GM12878 (cell line): ENCODE results near the gene ADGRV1. TPM values are rescaled to one million over a fixed set of nuclear protein-coding genes. Genes with fewer than 3 reads are reported as not detected.

Source experiments
- ATAC-seq: fragments of 200-7000 bp; cut with Tn5 transposase; 3 replicates; pipeline ENCODE4 v1.9.1; 2020; ENCODE audit warnings: mild to moderate bottlenecking, moderate library complexity
- BruUV-seq: library from RNA; stranded (reverse); fragments of 400-500 nt; replicated peaks from 2 replicates; lab custom pipeline; 2021; lab: Mats Ljungman, UMichigan
- CTCF ChIA-PET: fragments of 300-600 bp; sonication (Branson Sonifier 250); formaldehyde crosslinking; extraction: SDS; loops from one replicate; lab custom pipeline; 2021; ENCODE audit warnings: inconsistent platforms; lab: Yijun Ruan, JAX
- POLR2A ChIA-PET: fragments of 350-600 bp; formaldehyde crosslinking; extraction: SDS; loops from one replicate; lab custom pipeline; 2021; ENCODE audit warnings: inconsistent platforms; lab: Charles Lee
- RAD21 ChIA-PET: fragments of 300-600 bp; sonication (Branson Sonifier 250); formaldehyde crosslinking; loops from one replicate; lab custom pipeline; 2023; ENCODE audit warnings: antibody characterized with exemption; ENCODE audit not compliant: unreplicated experiment; lab: Charles Lee
- SMC1A ChIA-PET: fragments of 300-600 bp; sonication (Branson Sonifier 250); formaldehyde crosslinking; loops from one replicate; lab custom pipeline; 2023; ENCODE audit not compliant: unreplicated experiment, uncharacterized antibody; lab: Charles Lee
- DNase-seq: peaks from one replicate; pipeline ENCODE4 v3.0.0-alpha.2; 2011; ENCODE audit warnings: low read depth, low spot score
- FAIRE-seq: peaks from 3 replicates; lab custom pipeline; 2011; peaks lifted over from hg19 to GRCh38; lab: Jason Lieb, UNC
- H2AFZ ChIP-seq: 2 replicates; pipeline ENCODE4 v1.6.0; 2011; ENCODE audit warnings: low read depth, low read length, control low read depth; ENCODE audit not compliant: control insufficient read depth
- H3K27ac ChIP-seq: 2 replicates; pipeline ENCODE4 v1.5.1; 2011; ENCODE audit warnings: control low read depth; ENCODE audit not compliant: control insufficient read depth, insufficient read depth
- H3K27me3 ChIP-seq, 2 experiments: replicated peaks in 1 of 2; 2 replicates each; pipeline versions ENCODE4 v1.6.0 to v1.6.1; 2011; ENCODE audit warnings: low read length in 1 of 2; ENCODE audit not compliant: control insufficient read depth in 2 of 2, insufficient read depth in 2 of 2
- H3K36me3 ChIP-seq, 2 experiments: 2 replicates each; pipeline ENCODE4 v1.5.1; 2011; ENCODE audit warnings: low read length in 1 of 2; ENCODE audit not compliant: control insufficient read depth in 2 of 2, insufficient read depth in 2 of 2
- H3K4me1 ChIP-seq: 2 replicates; pipeline ENCODE4 v1.6.1; 2011; ENCODE audit warnings: mild to moderate bottlenecking, low read length, moderate library complexity, mixed read lengths; ENCODE audit not compliant: control insufficient read depth, insufficient read depth
- H3K4me2 ChIP-seq: 2 replicates; pipeline ENCODE4 v1.6.0; 2011; ENCODE audit warnings: control low read depth; ENCODE audit not compliant: control insufficient read depth, insufficient read depth
- H3K4me3 ChIP-seq: fragments of 200-600 bp; sonication (generic); 2 replicates; pipeline ENCODE4 v1.5.1; 2016
- H3K79me2 ChIP-seq: 2 replicates; pipeline ENCODE4 v1.6.0; 2011; ENCODE audit warnings: low read length; ENCODE audit not compliant: control insufficient read depth, insufficient read depth
- H3K9ac ChIP-seq: 2 replicates; pipeline ENCODE4 v1.8.0; 2011; ENCODE audit warnings: low read length, control low read depth, mixed read lengths; ENCODE audit not compliant: control insufficient read depth, insufficient read depth
- H3K9me3 ChIP-seq: replicated peaks from 3 replicates; pipeline ENCODE4 v1.5.1; 2011; ENCODE audit warnings: mild to moderate bottlenecking, low read length; ENCODE audit not compliant: control insufficient read depth, insufficient read depth
- H4K20me1 ChIP-seq: 2 replicates; pipeline ENCODE4 v1.6.0; 2011; ENCODE audit not compliant: control insufficient read depth, insufficient read depth
- CBX5 ChIP-seq: sonication (generic); IDR thresholded peaks from 2 replicates; pipeline ENCODE4 v1.6.1; 2016; ENCODE audit warnings: low read depth, moderate library complexity, mild to moderate bottlenecking, inconsistent platforms
- CHD4 ChIP-seq: fragments of 200-600 bp; sonication (generic); IDR thresholded peaks from 2 replicates; pipeline ENCODE4 v1.6.1; 2016; ENCODE audit warnings: mild to moderate bottlenecking
- CREB1 ChIP-seq: IDR thresholded peaks from 2 replicates; pipeline ENCODE4 v1.6.1; 2012; ENCODE audit warnings: low read depth, mild to moderate bottlenecking, inconsistent platforms
- EED ChIP-seq: sonication (generic); IDR thresholded peaks from 2 replicates; pipeline ENCODE4 v1.6.1; 2016; ENCODE audit warnings: antibody characterized with exemption, low read depth
- ESRRA ChIP-seq: IDR thresholded peaks from 2 replicates; pipeline ENCODE4 v1.6.1; 2012; ENCODE audit warnings: mild to moderate bottlenecking, low read length, improper control_type of control experiment
- EZH2 ChIP-seq: IDR thresholded peaks from 2 replicates; pipeline ENCODE4 v1.6.1; 2012; ENCODE audit warnings: low read depth, mild to moderate bottlenecking, control low read depth, inconsistent platforms, low read length, borderline replicate concordance; ENCODE audit not compliant: control insufficient read depth
- IKZF1 ChIP-seq: fragments of 450-650 bp; conservative IDR thresholded peaks from 2 replicates; pipeline ENCODE4 v1.6.1; 2017; ENCODE audit warnings: antibody characterized with exemption, mild to moderate bottlenecking
- JUNB ChIP-seq: IDR thresholded peaks from 2 replicates; pipeline ENCODE4 v1.6.1; 2016; ENCODE audit warnings: antibody characterized with exemption, mild to moderate bottlenecking
- KLF5 ChIP-seq: fragments of 450-650 bp; IDR thresholded peaks from 2 replicates; pipeline ENCODE4 v1.6.1; 2014; ENCODE audit warnings: mild to moderate bottlenecking; ENCODE audit not compliant: partially characterized antibody
- MLLT1 ChIP-seq: fragments of 450-650 bp; IDR thresholded peaks from 2 replicates; pipeline ENCODE4 v1.6.1; 2016; ENCODE audit warnings: mild to moderate bottlenecking
- NFIC ChIP-seq: IDR thresholded peaks from 2 replicates; pipeline ENCODE4 v1.6.1; 2012; ENCODE audit warnings: low read depth, mild to moderate bottlenecking, inconsistent platforms, low read length, moderate library complexity
- STAT1 ChIP-seq: fragments of 450-650 bp; conservative IDR thresholded peaks from 2 replicates; pipeline ENCODE4 v1.6.1; 2014; ENCODE audit warnings: antibody characterized with exemption, mild to moderate bottlenecking
- TCF12 ChIP-seq: IDR thresholded peaks from 2 replicates; pipeline ENCODE4 v1.6.1; 2011; ENCODE audit warnings: low read depth, mild to moderate bottlenecking, low read length
- YBX1 ChIP-seq: fragments of 450-650 bp; IDR thresholded peaks from 2 replicates; pipeline ENCODE4 v1.6.1; 2016; ENCODE audit warnings: antibody characterized with exemption
- ZNF217 ChIP-seq: fragments of 450-650 bp; IDR thresholded peaks from 2 replicates; pipeline ENCODE4 v1.6.1; 2017; ENCODE audit warnings: antibody characterized with exemption, mild to moderate bottlenecking
- ZNF24 ChIP-seq: fragments of 450-650 bp; IDR thresholded peaks from 2 replicates; pipeline ENCODE4 v1.6.1; 2017; ENCODE audit warnings: antibody characterized with exemption, mild to moderate bottlenecking
- ZNF384 ChIP-seq: IDR thresholded peaks from 2 replicates; pipeline ENCODE4 v1.6.1; 2012; ENCODE audit warnings: low read depth, mild to moderate bottlenecking, low read length, improper control_type of control experiment, borderline replicate concordance
- in situ Hi-C: fragments of 300-500 bp; cut with MboI; formaldehyde crosslinking; loops from 9 replicates; pipeline ENCODE4 v1.14.3; 2018; ENCODE audit warnings: mixed read lengths
- intact Hi-C: fragments of 100-400 bp; cut with micrococcal nuclease; formaldehyde crosslinking; loops from one replicate; pipeline ENCODE4 v1.14.2; 2022; ENCODE audit not compliant: unreplicated experiment
- polyA plus RNA-seq, 11 experiments: library from polyadenylated mRNA; depleted of rRNA in 4 of 11; unstranded in 6 of 11; stranded (reverse) in 5 of 11; fragments of >200 nt; fragmentation: Nextera tagmentation in 4 of 11; fragmentation: Illumina TruSeq in 1 of 11; extraction: Ambion mirVana in 4 of 11; extraction: Trizol in 1 of 11; gene quantifications; 1 replicate in 1 of 11; 2 replicates in 10 of 11; pipeline versions ENCODE4 v1.2.1 to v1.2.3, GENCODE V29; 2011 to 2016; ENCODE audit warnings: inconsistent platforms in 2 of 11, missing spikeins in 2 of 11, low read depth in 1 of 11
- total RNA-seq, 4 experiments: library from RNA; depleted of rRNA in 3 of 4; stranded (reverse); fragments of >200 nt in 3 of 4; fragmentation: Illumina TruSeq in 1 of 4; extraction: Trizol in 1 of 4; gene quantifications; 2 replicates each; pipeline versions ENCODE4 v1.2.1 to v1.2.3, GENCODE V29; 2013 to 2021

The ADGRV1 gene
- total and polyA plus RNA-seq, 10 of the 15 experiments (the other 5 are each of a cell fraction or from before 2014, with no cell fraction given), result 0.04 to 8.1 (median 0.16) TPM; not detected in 1

GRCh38 chr5:91174396-91174795 is 615.8 kb downstream of the ADGRV1 start:
- ChIA-PET SMC1A (interaction anchor here (1.0 to 1.5 kb wide), 3 partner anchors 11 to 47 kb away, joined by 3 read pairs; no protein-coding TSS in a partner anchor), POLR2A (no interaction called here), RAD21 (interaction anchor here (0.9 to 1.0 kb wide), 2 partner anchors 8 to 209 kb away, joined by 3 to 4 read pairs; partner anchors contain the start of gene ARRDC3), CTCF (interaction anchor here (1.3 to 1.5 kb wide), 2 partner anchors 9 to 210 kb away, joined by 3 read pairs; no protein-coding TSS in a partner anchor)
- no peak overlapping the region for H3K4me2 ChIP-seq
- intact Hi-C loops, result no loop called here
- no peak for TF ChIP-seq EED
- no peak for TF ChIP-seq EZH2
- TF ChIP-seq JUNB, result no peak
- TF ChIP-seq MLLT1, result no peak
- TF ChIP-seq NFIC, result no peak
- TF ChIP-seq STAT1, result no peak
- TF ChIP-seq ESRRA, result no peak
- no peak for TF ChIP-seq YBX1
- no peak for TF ChIP-seq KLF5
- TF ChIP-seq CBX5, result no peak
- TF ChIP-seq ZNF217, result no peak
- TF ChIP-seq ZNF384, result no peak
- no peak for TF ChIP-seq TCF12
- no peak for TF ChIP-seq ZNF24
- no peak for TF ChIP-seq CHD4
- TF ChIP-seq CREB1, result no peak
- TF ChIP-seq IKZF1, result no peak
- H3K79me2 ChIP-seq, result no peaks in the 10 kb centered on the region
- H3K27me3 ChIP-seq, result no peaks in the 10 kb centered on the region
- H2AFZ ChIP-seq, result no peak overlapping the region
- no peak overlapping the region for H3K27ac ChIP-seq
- no peaks in the 10 kb centered on the region for H3K4me1 ChIP-seq
- no peak for ATAC-seq
- in situ Hi-C loops, result no loop called here
- H3K9ac ChIP-seq, result no peak overlapping the region
- no TSS peak for BruUV-seq
- H3K9me3 ChIP-seq, result no peaks in the 10 kb centered on the region
- FAIRE-seq, result no peak
- no peaks in the 10 kb centered on the region for H4K20me1 ChIP-seq
- no peaks in the 10 kb centered on the region for H3K36me3 ChIP-seq
- no peak overlapping the region for H3K4me3 ChIP-seq
- DNase-seq, result no peak
